ENCODE results near the gene THEMIS.

GRCh38 chr6:127907960-127908640, 7.2 kb upstream of the THEMIS start:
- TF ChIP-seq POLR2A (IDR thresholded peaks at IDR 0.05), result no peak
- TF ChIP-seq CTCF (IDR thresholded peaks at IDR 0.05), result no peak

Measured in Peyer's patch (tissue), 4 donors.